ENCODE measurements around the gene KIAA0825.

GRCh38 chr5:94266170-94266569 is 352.2 kb downstream of the KIAA0825 start:
- TF ChIP-seq, protein P1, sequence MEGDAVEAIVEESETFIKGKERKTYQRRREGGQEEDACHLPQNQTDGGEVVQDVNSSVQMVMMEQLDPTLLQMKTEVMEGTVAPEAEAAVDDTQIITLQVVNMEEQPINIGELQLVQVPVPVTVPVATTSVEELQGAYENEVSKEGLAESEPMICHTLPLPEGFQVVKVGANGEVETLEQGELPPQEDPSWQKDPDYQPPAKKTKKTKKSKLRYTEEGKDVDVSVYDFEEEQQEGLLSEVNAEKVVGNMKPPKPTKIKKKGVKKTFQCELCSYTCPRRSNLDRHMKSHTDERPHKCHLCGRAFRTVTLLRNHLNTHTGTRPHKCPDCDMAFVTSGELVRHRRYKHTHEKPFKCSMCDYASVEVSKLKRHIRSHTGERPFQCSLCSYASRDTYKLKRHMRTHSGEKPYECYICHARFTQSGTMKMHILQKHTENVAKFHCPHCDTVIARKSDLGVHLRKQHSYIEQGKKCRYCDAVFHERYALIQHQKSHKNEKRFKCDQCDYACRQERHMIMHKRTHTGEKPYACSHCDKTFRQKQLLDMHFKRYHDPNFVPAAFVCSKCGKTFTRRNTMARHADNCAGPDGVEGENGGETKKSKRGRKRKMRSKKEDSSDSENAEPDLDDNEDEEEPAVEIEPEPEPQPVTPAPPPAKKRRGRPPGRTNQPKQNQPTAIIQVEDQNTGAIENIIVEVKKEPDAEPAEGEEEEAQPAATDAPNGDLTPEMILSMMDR (IDR thresholded peaks at IDR 0.05; ENCODE audit: low read depth, low read length) = no peak
- no peak for TF ChIP-seq EZH2phosphoT487 (IDR thresholded peaks at IDR 0.05; ENCODE audit: low read depth)
